SK-N-DZ (cell line): Measurements from ENCODE around the gene TTC7B.

Experiments used
- DNase-seq: peaks from one replicate; pipeline ENCODE4 v3.0.0-alpha.2; 2015; ENCODE audit warnings: low spot score

TTC7B gene

GRCh38 chr14:90704738-90705392, 111.4 kb downstream of the TTC7B start:
- no peak for DNase-seq

GRCh38 chr14:90703841-90704737, 112.1 kb downstream of the TTC7B start:
- no peak for DNase-seq

GRCh38 chr14:90700933-90701776, 115.1 kb downstream of the TTC7B start:
- no peak for DNase-seq

- no peak for DNase-seq
These were observed 117.2 kb downstream of the TTC7B start for GRCh38 chr14:90699016-90699415.

GRCh38 chr14:90698379-90698869, 117.8 kb downstream of the TTC7B start:
- DNase-seq, result peak; percentile 12

- DNase-seq, result peak; percentile 45
These were observed 118.5 kb downstream of the TTC7B start for GRCh38 chr14:90697577-90698206.

- no peak for DNase-seq
These were observed 119.1 kb downstream of the TTC7B start for GRCh38 chr14:90697132-90697531.

- no peak for DNase-seq
These were observed 119.5 kb downstream of the TTC7B start for GRCh38 chr14:90696720-90697119.

- DNase-seq, result no peak
These were observed 120.1 kb downstream of the TTC7B start for GRCh38 chr14:90695997-90696660.

- DNase-seq, result no peak
These were observed 122.8 kb downstream of the TTC7B start for GRCh38 chr14:90693413-90693812.

GRCh38 chr14:90692826-90693225, 123.4 kb downstream of the TTC7B start:
- no peak for DNase-seq

GRCh38 chr14:90692061-90692460, 124.2 kb downstream of the TTC7B start:
- no peak for DNase-seq

- DNase-seq, result no peak
These were observed 124.6 kb downstream of the TTC7B start for GRCh38 chr14:90691627-90692026.

- DNase-seq, result no peak
These were observed 128.6 kb downstream of the TTC7B start for GRCh38 chr14:90687680-90688079.

GRCh38 chr14:90682615-90683014, 133.6 kb downstream of the TTC7B start:
- DNase-seq, result no peak

GRCh38 chr14:90681929-90682328, 134.3 kb downstream of the TTC7B start:
- DNase-seq, result no peak

GRCh38 chr14:90678846-90679362, 137.3 kb downstream of the TTC7B start:
- no peak for DNase-seq

- no peak for DNase-seq
These were observed 137.8 kb downstream of the TTC7B start for GRCh38 chr14:90678420-90678819.

- DNase-seq, result no peak
These were observed 138.7 kb downstream of the TTC7B start for GRCh38 chr14:90677484-90678050.

GRCh38 chr14:90676912-90677311, 139.3 kb downstream of the TTC7B start:
- no peak for DNase-seq
